IPS DF 6.9 (cell line): ENCODE data around the gene MPZL3.
"Not testable (repeated sequence)": the region's sequence is repeated elsewhere in the genome, so short reads cannot be mapped to it uniquely, and the experiment has no call there.

Experiments used
- DNase-seq: peaks from one replicate; pipeline ENCODE4 v3.0.0-alpha.2; 2013; ENCODE audit warnings: low read depth, low spot score
- H3K27ac ChIP-seq: one replicate; pipeline ENCODE4 v1.5.1; 2013; ENCODE audit warnings: low read length, control low read depth
- H3K27me3 ChIP-seq: 2 replicates; pipeline ENCODE4 v1.6.1; 2013; ENCODE audit warnings: mild to moderate bottlenecking, low read length; ENCODE audit not compliant: control insufficient read depth, insufficient read depth
- H3K36me3 ChIP-seq: 2 replicates; pipeline ENCODE4 v1.6.1; 2013; ENCODE audit warnings: low read length; ENCODE audit not compliant: control insufficient read depth, insufficient read depth
- H3K4me1 ChIP-seq: 2 replicates; pipeline ENCODE4 v1.6.1; 2013; ENCODE audit warnings: low read length; ENCODE audit not compliant: control insufficient read depth, insufficient read depth
- H3K4me3 ChIP-seq: 2 replicates; pipeline ENCODE4 v1.5.1; 2013; ENCODE audit warnings: mild to moderate bottlenecking, low read length
- H3K9me3 ChIP-seq: 2 replicates; pipeline ENCODE4 v1.6.1; 2013; ENCODE audit warnings: low read length, inconsistent platforms; ENCODE audit not compliant: control insufficient read depth, insufficient read depth
- WGBS: extraction: QIAGEN DNeasy Blood & Tissue Kit; methylation state at CpG from one replicate; pipeline ENCODE4 v1.1.7; 2013; ENCODE audit warnings: mixed read lengths, missing lambda C conversion rate; ENCODE audit not compliant: insufficient read length, insufficient coverage; 5-methylcytosine and 5-hydroxymethylcytosine counted together

Gene MPZL3

GRCh38 chr11:118202599-118203422 lies 49.4 kb downstream of the MPZL3 start:
- Histone ChIP-seq H3K36me3 (no peaks in the 10 kb centered on the region), H3K27ac (no peak overlapping the region), H3K27me3 (no peaks in the 10 kb centered on the region), H3K4me3 (no peak overlapping the region), H3K4me1 (no peaks in the 10 kb centered on the region), H3K9me3 (no peaks in the 10 kb centered on the region)
- no CpG with 5 or more reads among the region's 7 CpGs for WGBS
- no peak for DNase-seq

- no peaks in the 10 kb centered on the region for H3K4me1 ChIP-seq
- H3K36me3 ChIP-seq: no peaks in the 10 kb centered on the region
- WGBS: no CpG with 5 or more reads among the region's 2 CpGs
- no peak overlapping the region for H3K27ac ChIP-seq
- no peak for DNase-seq
- H3K9me3 ChIP-seq: no peaks in the 10 kb centered on the region
- no peaks in the 10 kb centered on the region for H3K27me3 ChIP-seq
- H3K4me3 ChIP-seq: no peak overlapping the region
These were observed 50.2 kb downstream of the MPZL3 start for GRCh38 chr11:118201966-118202365.

GRCh38 chr11:118200901-118201680 lies 51.1 kb downstream of the MPZL3 start:
- Histone ChIP-seq H3K27ac (no peak overlapping the region), H3K27me3 (no peaks in the 10 kb centered on the region), H3K4me3 (no peak overlapping the region), H3K9me3 (no peaks in the 10 kb centered on the region), H3K36me3 (no peaks in the 10 kb centered on the region), H3K4me1 (no peaks in the 10 kb centered on the region)
- DNase-seq: no peak
- no CpG with 5 or more reads among the region's 9 CpGs for WGBS

GRCh38 chr11:118200497-118200896 lies 51.7 kb downstream of the MPZL3 start:
- H3K9me3 ChIP-seq: no peaks in the 10 kb centered on the region
- no CpG with 5 or more reads among the region's 5 CpGs for WGBS
- H3K4me1 ChIP-seq: no peaks in the 10 kb centered on the region
- DNase-seq: no peak
- H3K27ac ChIP-seq: no peak overlapping the region
- H3K27me3 ChIP-seq: no peaks in the 10 kb centered on the region
- H3K4me3 ChIP-seq: no peak overlapping the region
- H3K36me3 ChIP-seq: no peaks in the 10 kb centered on the region

GRCh38 chr11:118199135-118199534 lies 53.0 kb downstream of the MPZL3 start:
- Histone ChIP-seq H3K27ac (no peak overlapping the region), H3K4me3 (no peak overlapping the region), H3K9me3 (no peaks in the 10 kb centered on the region), H3K4me1 (peaks cover 1% of the 10 kb centered on the region; the same call in 1 of the 2 replicates), H3K36me3 (no peaks in the 10 kb centered on the region), H3K27me3 (no peaks in the 10 kb centered on the region)
- WGBS: no CpG with 5 or more reads among the region's 6 CpGs
- no peak for DNase-seq

- H3K27ac ChIP-seq: no peak overlapping the region
- H3K27me3 ChIP-seq: no peaks in the 10 kb centered on the region
- H3K4me1 ChIP-seq: peaks cover 1% of the 10 kb centered on the region; the same call in 1 of the 2 replicates
- WGBS: no CpG with 5 or more reads among the region's 9 CpGs
- DNase-seq: no peak
- H3K36me3 ChIP-seq: no peaks in the 10 kb centered on the region
- no peak overlapping the region for H3K4me3 ChIP-seq
- H3K9me3 ChIP-seq: no peaks in the 10 kb centered on the region
These were observed 53.8 kb downstream of the MPZL3 start for GRCh38 chr11:118198370-118198769.

- Histone ChIP-seq H3K27ac (no peak overlapping the region), H3K27me3 (no peaks in the 10 kb centered on the region), H3K4me3 (no peak overlapping the region), H3K4me1 (peaks cover 1% of the 10 kb centered on the region; the same call in 1 of the 2 replicates), H3K36me3 (no peaks in the 10 kb centered on the region), H3K9me3 (no peaks in the 10 kb centered on the region)
- WGBS: no CpG with 5 or more reads among the region's 10 CpGs
- DNase-seq: no peak
These were observed 57.1 kb downstream of the MPZL3 start for GRCh38 chr11:118194835-118195627.

- H3K36me3 ChIP-seq: no peaks in the 10 kb centered on the region
- H3K9me3 ChIP-seq: no peaks in the 10 kb centered on the region
- H3K4me1 ChIP-seq: peaks cover 1% of the 10 kb centered on the region; the same call in 1 of the 2 replicates
- DNase-seq: no peak
- no peaks in the 10 kb centered on the region for H3K27me3 ChIP-seq
- H3K27ac ChIP-seq: no peak overlapping the region
- WGBS: no CpG with 5 or more reads among the region's 6 CpGs
- no peak overlapping the region for H3K4me3 ChIP-seq
These were observed 58.1 kb downstream of the MPZL3 start for GRCh38 chr11:118193910-118194566.

- not testable (repeated sequence) for H3K9me3 ChIP-seq, H3K36me3 ChIP-seq, H3K27me3 ChIP-seq, H3K4me1 ChIP-seq, DNase-seq, H3K27ac ChIP-seq, H3K4me3 ChIP-seq
- WGBS: no CpG with 5 or more reads among the region's 5 CpGs
These were observed 59.3 kb downstream of the MPZL3 start for GRCh38 chr11:118192817-118193216.
